OCI-LY1 (cell line): ENCODE data around the gene MAGI2.

Experiments
- H2AFZ ChIP-seq: fragments of 200-600 bp; sonication (generic), shearing (Covaris generic); 2 replicates; pipeline ENCODE4 v1.6.0; 2014; ENCODE audit warnings: antibody characterized with exemption, mild to moderate bottlenecking, low read length
- H3F3A ChIP-seq: fragments of 200-600 bp; sonication (generic), shearing (Covaris generic); 2 replicates; pipeline ENCODE4 v1.6.0; 2014; ENCODE audit warnings: mild to moderate bottlenecking, antibody characterized with exemption, low read length, moderate library complexity; ENCODE audit not compliant: insufficient read depth
- H3K27ac ChIP-seq: fragments of 200-600 bp; sonication (generic); 2 replicates; pipeline ENCODE4 v1.5.1; 2014; ENCODE audit warnings: low read length, mixed run types, mild to moderate bottlenecking, low read depth; ENCODE audit not compliant: poor library complexity, severe bottlenecking
- H3K27me3 ChIP-seq: fragments of 200-600 bp; sonication (generic); 2 replicates; pipeline ENCODE4 v1.6.0; 2014; ENCODE audit warnings: antibody characterized with exemption, mild to moderate bottlenecking, low read length, moderate library complexity; ENCODE audit not compliant: insufficient read depth
- H3K36me3 ChIP-seq: fragments of 200-600 bp; sonication (generic); 2 replicates; pipeline ENCODE4 v1.6.1; 2014; ENCODE audit warnings: mild to moderate bottlenecking, antibody characterized with exemption, low read length, moderate library complexity, mixed read lengths; ENCODE audit not compliant: insufficient read depth
- H3K4me1 ChIP-seq: fragments of 200-600 bp; sonication (generic); 2 replicates; pipeline ENCODE4 v1.5.1; 2014; ENCODE audit warnings: mild to moderate bottlenecking, low read length, moderate library complexity; ENCODE audit not compliant: insufficient read depth, severe bottlenecking
- H3K4me2 ChIP-seq: fragments of 200-600 bp; sonication (generic), shearing (Covaris generic); 2 replicates; pipeline ENCODE4 v1.6.1; 2014; ENCODE audit warnings: low read length
- H3K4me3 ChIP-seq: fragments of 200-600 bp; sonication (generic); 2 replicates; pipeline ENCODE4 v1.5.1; 2014; ENCODE audit warnings: low read length, low read depth, mild to moderate bottlenecking, mixed read lengths; ENCODE audit not compliant: poor library complexity, severe bottlenecking
- H3K79me2 ChIP-seq: fragments of 200-600 bp; shearing (Covaris generic); 2 replicates; pipeline ENCODE4 v1.6.1; 2016; ENCODE audit warnings: mixed run types, low read length, mixed read lengths; ENCODE audit not compliant: insufficient read depth
- H3K9ac ChIP-seq: fragments of 200-600 bp; sonication (generic), shearing (Covaris generic); 2 replicates; pipeline ENCODE4 v1.6.1; 2014; ENCODE audit warnings: mild to moderate bottlenecking, low read length, mixed read lengths
- H3K9me2 ChIP-seq: fragments of 200-600 bp; sonication (generic), shearing (Covaris generic); 2 replicates; pipeline ENCODE4 v1.6.1; 2014; ENCODE audit warnings: low read depth, mild to moderate bottlenecking, low read length, mixed read lengths
- H3K9me3 ChIP-seq: fragments of 200-600 bp; shearing (Covaris generic); 2 replicates; pipeline ENCODE4 v1.6.1; 2014; ENCODE audit warnings: low read length, mixed read lengths
- H4K20me1 ChIP-seq: fragments of 200-600 bp; sonication (generic), shearing (Covaris generic); 2 replicates; pipeline ENCODE4 v1.6.0; 2016; ENCODE audit warnings: mild to moderate bottlenecking, low read length; ENCODE audit not compliant: insufficient read depth
- EZH2 ChIP-seq: fragments of 200-600 bp; sonication (generic), shearing (Covaris generic); IDR thresholded peaks from 2 replicates; pipeline ENCODE4 v1.8.0; 2017; ENCODE audit warnings: borderline replicate concordance, mixed run types, mild to moderate bottlenecking, antibody characterized with exemption, low read length, moderate library complexity, mixed read lengths
- TF ChIP-seq, protein P1 (sequence below): fragments of 200-600 bp; sonication (generic), shearing (Covaris generic); IDR thresholded peaks from 2 replicates; pipeline ENCODE4 v1.5.1; 2017; ENCODE audit warnings: mild to moderate bottlenecking, antibody characterized with exemption, low read length, moderate library complexity, mixed read lengths

MAGI2 gene

DNA sequence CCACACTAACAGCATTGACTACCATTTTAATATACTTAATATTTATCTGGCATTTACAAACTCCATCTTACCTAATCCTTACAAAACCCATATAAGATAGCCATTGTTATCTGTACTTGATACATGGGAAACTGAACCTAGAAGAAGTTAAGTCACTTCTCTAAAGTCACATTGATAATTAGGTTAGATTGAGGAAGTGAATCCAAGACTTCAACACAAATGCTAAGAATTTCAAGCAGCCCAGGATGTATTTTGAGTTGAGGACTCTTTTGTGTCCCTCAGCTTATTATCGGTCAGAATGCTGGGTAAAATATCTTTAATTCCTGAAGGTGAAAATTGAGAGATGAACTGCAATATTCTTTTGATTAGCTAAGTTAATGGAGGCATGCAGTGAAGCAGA lies 1189.4 kb downstream of the MAGI2 start:
- no peaks in the 10 kb centered on the region for H3K9me3 ChIP-seq
- H3K9ac ChIP-seq, result no peak overlapping the region
- no peak overlapping the region for H2AFZ ChIP-seq
- H3K4me3 ChIP-seq, result no peak overlapping the region
- no peaks in the 10 kb centered on the region for H3K9me2 ChIP-seq
- H3K36me3 ChIP-seq, result no peaks in the 10 kb centered on the region
- no peak for TF ChIP-seq EZH2
- TF ChIP-seq, protein P1, sequence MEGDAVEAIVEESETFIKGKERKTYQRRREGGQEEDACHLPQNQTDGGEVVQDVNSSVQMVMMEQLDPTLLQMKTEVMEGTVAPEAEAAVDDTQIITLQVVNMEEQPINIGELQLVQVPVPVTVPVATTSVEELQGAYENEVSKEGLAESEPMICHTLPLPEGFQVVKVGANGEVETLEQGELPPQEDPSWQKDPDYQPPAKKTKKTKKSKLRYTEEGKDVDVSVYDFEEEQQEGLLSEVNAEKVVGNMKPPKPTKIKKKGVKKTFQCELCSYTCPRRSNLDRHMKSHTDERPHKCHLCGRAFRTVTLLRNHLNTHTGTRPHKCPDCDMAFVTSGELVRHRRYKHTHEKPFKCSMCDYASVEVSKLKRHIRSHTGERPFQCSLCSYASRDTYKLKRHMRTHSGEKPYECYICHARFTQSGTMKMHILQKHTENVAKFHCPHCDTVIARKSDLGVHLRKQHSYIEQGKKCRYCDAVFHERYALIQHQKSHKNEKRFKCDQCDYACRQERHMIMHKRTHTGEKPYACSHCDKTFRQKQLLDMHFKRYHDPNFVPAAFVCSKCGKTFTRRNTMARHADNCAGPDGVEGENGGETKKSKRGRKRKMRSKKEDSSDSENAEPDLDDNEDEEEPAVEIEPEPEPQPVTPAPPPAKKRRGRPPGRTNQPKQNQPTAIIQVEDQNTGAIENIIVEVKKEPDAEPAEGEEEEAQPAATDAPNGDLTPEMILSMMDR, result no peak
- H3K4me2 ChIP-seq, result no peak overlapping the region
- no peaks in the 10 kb centered on the region; the same call in 1 of the 2 replicates for H4K20me1 ChIP-seq
- no peaks in the 10 kb centered on the region for H3K27me3 ChIP-seq
- no peak overlapping the region for H3K27ac ChIP-seq
- no peaks in the 10 kb centered on the region for H3K4me1 ChIP-seq
- no peaks in the 10 kb centered on the region for H3K79me2 ChIP-seq
- no peaks in the 10 kb centered on the region for H3F3A ChIP-seq

DNA sequence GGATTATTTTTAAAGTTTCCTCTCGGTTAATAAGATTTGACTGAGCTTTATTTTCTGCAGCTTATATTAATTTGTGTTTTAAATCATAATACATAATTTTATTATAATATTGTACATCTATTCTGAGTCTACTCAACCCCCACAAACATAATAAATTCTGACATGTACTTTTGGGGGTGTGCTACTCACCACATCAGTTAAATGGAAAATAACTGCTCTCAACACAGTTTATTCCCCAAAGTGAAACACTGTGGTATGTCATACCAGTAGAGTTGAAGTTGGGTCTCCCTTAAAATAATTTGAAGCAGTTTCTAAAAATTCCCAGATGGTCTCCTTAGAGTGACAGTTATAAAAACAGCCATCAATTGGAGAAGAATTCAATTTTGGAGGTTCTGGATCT lies 1191.7 kb downstream of the MAGI2 start:
- Histone ChIP-seq H3K9me3 (no peaks in the 10 kb centered on the region), H3K36me3 (no peaks in the 10 kb centered on the region), H3K4me2 (no peak overlapping the region), H3K4me3 (no peak overlapping the region), H4K20me1 (no peaks in the 10 kb centered on the region; the same call in 1 of the 2 replicates), H3K9ac (no peak overlapping the region), H2AFZ (no peak overlapping the region), H3K9me2 (no peaks in the 10 kb centered on the region), H3K79me2 (no peaks in the 10 kb centered on the region), H3K27me3 (no peaks in the 10 kb centered on the region), H3F3A (no peaks in the 10 kb centered on the region), H3K4me1 (no peaks in the 10 kb centered on the region), H3K27ac (no peak overlapping the region)
- no peak for TF ChIP-seq EZH2
- TF ChIP-seq, protein P1, result no peak

DNA sequence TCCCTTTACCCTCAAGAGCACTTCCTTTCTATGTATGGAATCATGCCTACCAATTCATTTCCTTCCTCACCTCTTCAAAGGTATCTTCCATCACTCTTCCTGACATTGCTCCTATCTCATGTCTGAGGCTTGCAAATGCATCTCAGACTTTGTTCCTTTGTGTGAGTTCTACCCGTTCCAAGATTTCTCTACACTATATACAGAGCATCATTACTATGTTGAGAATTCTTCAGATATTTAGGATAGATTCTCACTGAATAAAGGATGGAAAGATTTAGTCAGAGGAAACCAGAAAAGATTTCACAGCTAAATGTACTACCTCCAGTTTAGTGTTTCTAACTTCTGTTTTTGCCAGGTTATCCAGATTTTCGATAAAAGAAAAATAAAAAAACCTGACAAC lies 1192.2 kb downstream of the MAGI2 start:
- no peaks in the 10 kb centered on the region; the same call in 1 of the 2 replicates for H4K20me1 ChIP-seq
- no peaks in the 10 kb centered on the region for H3F3A ChIP-seq
- H2AFZ ChIP-seq, result no peak overlapping the region
- H3K79me2 ChIP-seq, result no peaks in the 10 kb centered on the region
- H3K4me2 ChIP-seq, result no peak overlapping the region
- no peaks in the 10 kb centered on the region for H3K36me3 ChIP-seq
- no peak overlapping the region for H3K4me3 ChIP-seq
- no peak overlapping the region for H3K9ac ChIP-seq
- no peaks in the 10 kb centered on the region for H3K4me1 ChIP-seq
- TF ChIP-seq, protein P1, result no peak
- TF ChIP-seq EZH2, result no peak
- no peaks in the 10 kb centered on the region for H3K9me3 ChIP-seq
- H3K9me2 ChIP-seq, result no peaks in the 10 kb centered on the region
- no peaks in the 10 kb centered on the region for H3K27me3 ChIP-seq
- H3K27ac ChIP-seq, result no peak overlapping the region
